Lower leg skin (tissue), 3 donors: ENCODE data around the gene REV3L.

Source experiments
- CTCF ChIP-seq, 3 donors: fragments of 450-650 bp; IDR thresholded peaks; one replicate each; pipeline ENCODE4 v1.5.1; 2016; ENCODE audit warnings: antibody characterized with exemption in 3 of 3, mild to moderate bottlenecking in 3 of 3, moderate library complexity in 2 of 3
- POLR2A ChIP-seq, 2 donors: fragments of 450-650 bp; IDR thresholded peaks; one replicate each; pipeline ENCODE4 v1.6.1; 2016 to 2017; ENCODE audit warnings: antibody characterized with exemption in 2 of 2, mild to moderate bottlenecking in 1 of 2, moderate library complexity in 1 of 2

DNA sequence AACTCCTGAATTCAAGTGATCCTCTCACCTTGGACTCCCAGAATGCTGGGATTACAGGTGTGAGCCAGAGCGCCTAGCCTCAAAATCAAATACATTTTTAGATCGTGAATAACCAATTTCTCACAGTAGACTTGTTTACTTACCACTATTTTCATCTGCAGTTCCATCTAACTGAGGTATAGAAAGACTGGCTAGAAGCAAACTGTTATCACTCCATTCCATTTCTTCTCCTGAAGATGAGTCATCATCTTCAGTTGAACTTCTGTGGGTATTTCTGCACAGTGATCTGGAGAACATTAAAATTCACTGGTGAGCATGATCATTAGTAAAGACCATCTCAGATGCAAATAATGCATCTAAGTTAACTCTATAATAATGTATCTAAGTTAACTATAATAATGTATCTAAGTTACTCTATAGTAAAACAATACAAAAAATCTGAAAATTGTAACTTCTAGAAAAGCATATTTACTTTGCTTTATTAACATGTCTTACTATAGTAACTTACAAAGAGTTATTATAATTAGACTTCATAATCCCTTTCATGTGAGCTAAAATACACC lies 105.4 kb downstream of the REV3L start:
- TF ChIP-seq CTCF (IDR thresholded peaks at IDR 0.05): no peak
- no peak for TF ChIP-seq POLR2A (IDR thresholded peaks at IDR 0.05)
